IMR-90 (cell line): ENCODE measurements around the gene BRCA1. TPM values are rescaled to one million over a fixed set of nuclear protein-coding genes. Genes with fewer than 3 reads are reported as not detected.

Experiments used
- ATAC-seq: fragments of 200-7000 bp; cut with Tn5 transposase; 2 replicates; pipeline ENCODE4 v1.9.1; 2020; ENCODE audit warnings: low read depth, mild to moderate bottlenecking, moderate library complexity
- BruUV-seq: library from RNA; stranded (reverse); fragments of 400-500 nt; replicated peaks from 2 replicates; lab custom pipeline; 2021; lab: Mats Ljungman, UMichigan
- CTCF ChIA-PET: fragments of 300-600 bp; formaldehyde crosslinking; extraction: SDS; loops from one replicate; lab custom pipeline; 2021; ENCODE audit warnings: antibody characterized with exemption; lab: Yijun Ruan, JAX
- POLR2A ChIA-PET: fragments of 300-600 bp; sonication (Branson Sonifier 250); formaldehyde crosslinking; loops from one replicate; lab custom pipeline; 2022; ENCODE audit warnings: antibody characterized with exemption; ENCODE audit not compliant: unreplicated experiment; lab: Charles Lee
- DNase-seq: peaks from one replicate; pipeline ENCODE4 v3.0.0; 2013
- H2AFZ ChIP-seq: replicated peaks from 2 replicates; pipeline ENCODE3; 2013; ENCODE audit warnings: low read length, mild to moderate bottlenecking; ENCODE audit not compliant: poor library complexity
- H2AK5ac ChIP-seq: 2 replicates; pipeline ENCODE4 v1.6.1; 2013; ENCODE audit warnings: low read depth, low read length, inconsistent platforms
- H2AK9ac ChIP-seq: replicated peaks from 2 replicates; pipeline ENCODE3; 2013; ENCODE audit warnings: mild to moderate bottlenecking, low read depth, low read length, moderate library complexity; ENCODE audit not compliant: poor library complexity
- H2BK120ac ChIP-seq: 2 replicates; pipeline ENCODE4 v1.6.1; 2013; ENCODE audit warnings: low read depth, low read length, inconsistent platforms
- H2BK15ac ChIP-seq: 3 replicates; pipeline ENCODE4 v1.6.1; 2013; ENCODE audit warnings: low read depth, low read length, inconsistent platforms
- H2BK20ac ChIP-seq: 2 replicates; pipeline ENCODE4 v1.6.1; 2013; ENCODE audit warnings: low read depth, mild to moderate bottlenecking, inconsistent platforms, low read length, moderate library complexity
- H2BK5ac ChIP-seq: 2 replicates; pipeline ENCODE4 v1.6.1; 2013; ENCODE audit warnings: mild to moderate bottlenecking, low read depth, low read length, inconsistent platforms; ENCODE audit not compliant: poor library complexity, severe bottlenecking
- H3K14ac ChIP-seq: replicated peaks from 2 replicates; pipeline ENCODE4 v1.6.1; 2013; ENCODE audit warnings: low read depth, low read length, inconsistent platforms
- H3K18ac ChIP-seq: 2 replicates; pipeline ENCODE4 v1.6.1; 2013; ENCODE audit warnings: low read depth, low read length, control low read depth
- H3K23ac ChIP-seq: 2 replicates; pipeline ENCODE4 v1.6.1; 2013; ENCODE audit warnings: low read depth, low read length, inconsistent platforms
- H3K27ac ChIP-seq: 2 replicates; pipeline ENCODE4 v1.5.1; 2013; ENCODE audit warnings: mild to moderate bottlenecking, control low read depth, low read length; ENCODE audit not compliant: insufficient read depth
- H3K27me3 ChIP-seq: 2 replicates; pipeline ENCODE4 v1.6.1; 2013; ENCODE audit warnings: low read length; ENCODE audit not compliant: control insufficient read depth, insufficient read depth
- H3K36me3 ChIP-seq: 2 replicates; pipeline ENCODE4 v1.6.1; 2013; ENCODE audit warnings: low read length, mixed read lengths; ENCODE audit not compliant: control insufficient read depth, insufficient read depth
- H3K4ac ChIP-seq: 2 replicates; pipeline ENCODE4 v1.6.1; 2013; ENCODE audit warnings: low read depth, low read length, inconsistent platforms
- H3K4me1 ChIP-seq: 2 replicates; pipeline ENCODE4 v1.6.1; 2013; ENCODE audit warnings: low read length, mixed read lengths; ENCODE audit not compliant: control insufficient read depth, insufficient read depth
- H3K4me2 ChIP-seq: 2 replicates; pipeline ENCODE4 v1.6.1; 2013; ENCODE audit warnings: low read depth, mild to moderate bottlenecking, control low read depth, low read length, moderate library complexity
- H3K4me3 ChIP-seq: 2 replicates; pipeline ENCODE4 v1.5.1; 2013; ENCODE audit warnings: low read depth, mild to moderate bottlenecking, control low read depth, low read length, moderate library complexity; ENCODE audit not compliant: insufficient read depth
- H3K56ac ChIP-seq: 2 replicates; pipeline ENCODE4 v1.6.1; 2013; ENCODE audit warnings: low read length, inconsistent platforms; ENCODE audit not compliant: insufficient read depth; ENCODE audit errors: extremely low read depth
- H3K79me1 ChIP-seq, 2 experiments: 2 replicates each; pipeline ENCODE4 v1.6.1; 2013; ENCODE audit warnings: low read length in 2 of 2, inconsistent platforms in 1 of 2, low read depth in 1 of 2
- H3K9ac ChIP-seq: 2 replicates; pipeline ENCODE4 v1.6.1; 2013; ENCODE audit warnings: low read depth, low read length, control low read depth
- H3K9me1 ChIP-seq: 2 replicates; pipeline ENCODE4 v1.6.1; 2013; ENCODE audit warnings: low read length, inconsistent platforms; ENCODE audit not compliant: insufficient read depth
- H3K9me3 ChIP-seq: 2 replicates; pipeline ENCODE4 v1.6.1; 2013; ENCODE audit warnings: low read length; ENCODE audit not compliant: control insufficient read depth, insufficient read depth
- H4K20me1 ChIP-seq: 2 replicates; pipeline ENCODE4 v1.6.1; 2013; ENCODE audit warnings: low read length, inconsistent platforms; ENCODE audit not compliant: insufficient read depth
- H4K5ac ChIP-seq: 2 replicates; pipeline ENCODE4 v1.6.1; 2013; ENCODE audit warnings: mild to moderate bottlenecking, low read depth, low read length, control low read depth
- H4K8ac ChIP-seq, 2 experiments: 2 replicates each; pipeline ENCODE4 v1.6.1; 2013; ENCODE audit warnings: low read depth in 2 of 2, low read length in 2 of 2, control low read depth in 1 of 2, inconsistent platforms in 1 of 2
- H4K91ac ChIP-seq: 2 replicates; pipeline ENCODE4 v1.6.1; 2013; ENCODE audit warnings: low read depth, low read length, inconsistent platforms; ENCODE audit not compliant: insufficient read depth
- BHLHE40 ChIP-seq: fragments of 150-350 bp; IDR thresholded peaks from 2 replicates; pipeline ENCODE4 v1.6.1; 2016; ENCODE audit warnings: mild to moderate bottlenecking, low read depth, low read length
- CEBPB ChIP-seq: IDR thresholded peaks from 2 replicates; pipeline ENCODE4 v1.6.1; 2012; ENCODE audit warnings: low read depth, low read length, improper control_type of control experiment
- CHD1 ChIP-seq: IDR thresholded peaks from 2 replicates; pipeline ENCODE4 v1.6.1; 2012; ENCODE audit warnings: low read depth, low read length, improper control_type of control experiment
- CTCF ChIP-seq: conservative IDR thresholded peaks from 2 replicates; pipeline ENCODE4 v1.5.1; 2012; ENCODE audit warnings: mild to moderate bottlenecking, low read depth, low read length, improper control_type of control experiment
- ELK1 ChIP-seq: fragments of 150-350 bp; IDR thresholded peaks from 2 replicates; pipeline ENCODE4 v1.6.1; 2016; ENCODE audit warnings: low read depth, mild to moderate bottlenecking, low read length, moderate library complexity, borderline replicate concordance
- MAFK ChIP-seq: IDR thresholded peaks from 2 replicates; pipeline ENCODE4 v1.6.1; 2012; ENCODE audit warnings: low read depth, low read length, improper control_type of control experiment
- MXI1 ChIP-seq: IDR thresholded peaks from 2 replicates; pipeline ENCODE4 v1.6.1; 2012; ENCODE audit warnings: low read depth, mild to moderate bottlenecking, low read length, moderate library complexity, borderline replicate concordance
- NFE2L2 ChIP-seq: fragments of 150-350 bp; IDR thresholded peaks from 2 replicates; pipeline ENCODE4 v1.6.1; 2016; ENCODE audit warnings: low read depth, mild to moderate bottlenecking, low read length
- POLR2A ChIP-seq: IDR thresholded peaks from 2 replicates; pipeline ENCODE4 v1.6.1; 2012; ENCODE audit warnings: mild to moderate bottlenecking, low read depth, low read length
- RAD21 ChIP-seq: IDR thresholded peaks from 2 replicates; pipeline ENCODE4 v1.6.1; 2012; ENCODE audit warnings: low read length, improper control_type of control experiment
- RFX5 ChIP-seq: IDR thresholded peaks from 2 replicates; pipeline ENCODE4 v1.8.0; 2012; ENCODE audit warnings: low read depth, mild to moderate bottlenecking, low read length, moderate library complexity
- SMC3 ChIP-seq: fragments of 150-350 bp; IDR thresholded peaks from 2 replicates; pipeline ENCODE4 v1.6.1; 2016; ENCODE audit warnings: low read depth, mild to moderate bottlenecking, antibody characterized with exemption, low read length, moderate library complexity
- USF2 ChIP-seq: fragments of 150-350 bp; IDR thresholded peaks from 2 replicates; pipeline ENCODE4 v1.6.1; 2017; ENCODE audit warnings: mild to moderate bottlenecking, antibody characterized with exemption, low read length, low read depth
- WGBS, 2 experiments: methylation state at CpG; one replicate each; pipeline versions ENCODE4 v1.1.5 to v1.1.7; 2013; ENCODE audit warnings: missing lambda C conversion rate in 2 of 2; ENCODE audit not compliant: insufficient read length in 1 of 2; ENCODE audit errors: extremely low coverage in 2 of 2; 5-methylcytosine and 5-hydroxymethylcytosine counted together
- dilution Hi-C: fragments of 300-500 bp; cut with HindIII; formaldehyde crosslinking; loops from one replicate; pipeline ENCODE4 v1.14.3; 2018; ENCODE audit warnings: low sequenced_read_pairs; ENCODE audit not compliant: unreplicated experiment
- in situ Hi-C: fragments of 300-500 bp; cut with MboI; formaldehyde crosslinking; loops from 3 replicates; pipeline ENCODE4 v1.14.3; 2019; ENCODE audit warnings: low sequenced_read_pairs, inconsistent platforms, mixed read lengths
- intact Hi-C: fragments of 100-400 bp; cut with micrococcal nuclease; formaldehyde crosslinking; loops from 2 replicates; pipeline ENCODE4 v1.10.0; 2022
- polyA plus RNA-seq, 3 experiments: library from polyadenylated mRNA; depleted of rRNA; stranded (reverse); fragments of >200 nt; gene quantifications; 2 replicates each; pipeline ENCODE4 v1.2.3, GENCODE V29; 2012; ENCODE audit warnings: low replicate concordance in 1 of 3
- total RNA-seq: library from RNA; depleted of rRNA; stranded (reverse); fragments of >200 nt; gene quantifications from 2 replicates; pipeline ENCODE4 v1.2.3, GENCODE V29; 2012

The BRCA1 gene
- total and polyA plus RNA-seq, 2 of the 4 experiments (the other 2 are of a cell fraction): 8.3 to 17.7 TPM

GRCh38 chr17:43010667-43011308, 114.4 kb downstream of the BRCA1 start:
- intact Hi-C loops (no loop called here), dilution Hi-C loops (no loop called here), in situ Hi-C loops (no loop called here)
- Histone ChIP-seq H2BK5ac (no peak overlapping the region), H3K9me3 (no peaks in the 10 kb centered on the region), H4K8ac (no peak overlapping the region), H3K27ac (no peak overlapping the region), H3K4ac (no peak overlapping the region), H4K5ac (no peak overlapping the region), H2AK9ac (peak overlapping the region; percentile 42), H3K9ac (no peak overlapping the region), H3K79me1 (peaks cover 0 to 28% of the 10 kb centered on the region in 2 experiments; a peak in 3 of 4 replicates), H3K36me3 (peaks cover 32% of the 10 kb centered on the region), H3K4me1 (0 out of 2 replicates have a peak, but pooled peaks cover 2% of the 10 kb centered on the region), H2AK5ac (no peak overlapping the region), H3K18ac (no peak overlapping the region), H3K56ac (no peak overlapping the region), H3K23ac (no peak overlapping the region), H3K9me1 (peaks cover 10% of the 10 kb centered on the region), H2BK20ac (no peak overlapping the region), H3K4me2 (no peak overlapping the region), H4K91ac (no peak overlapping the region), H2BK120ac (no peak overlapping the region), H3K14ac (no peak overlapping the region), H3K4me3 (no peak overlapping the region), H2BK15ac (no peak overlapping the region), H4K20me1 (peaks cover 2% of the 10 kb centered on the region; the same call in 1 of the 2 replicates), H3K27me3 (no peaks in the 10 kb centered on the region), H2AFZ (no peak overlapping the region)
- ATAC-seq (no peak), DNase-seq (no peak)
- TF ChIP-seq RFX5 (no peak), CHD1 (no peak), SMC3 (no peak), MXI1 (no peak), CTCF (no peak), USF2 (no peak), ELK1 (no peak), POLR2A (no peak), RAD21 (no peak), NFE2L2 (no peak), BHLHE40 (no peak), CEBPB (no peak), MAFK (no peak)
- ChIA-PET POLR2A (no interaction called here), CTCF (no interaction called here)
- no TSS peak for BruUV-seq
- WGBS, 2 experiments: 86% methylated on average over 2 of the region's 5 CpGs; no CpG with 5 or more reads in 1 of the 2 experiments
